ENCODE results near the gene PLEKHH2.

DNA sequence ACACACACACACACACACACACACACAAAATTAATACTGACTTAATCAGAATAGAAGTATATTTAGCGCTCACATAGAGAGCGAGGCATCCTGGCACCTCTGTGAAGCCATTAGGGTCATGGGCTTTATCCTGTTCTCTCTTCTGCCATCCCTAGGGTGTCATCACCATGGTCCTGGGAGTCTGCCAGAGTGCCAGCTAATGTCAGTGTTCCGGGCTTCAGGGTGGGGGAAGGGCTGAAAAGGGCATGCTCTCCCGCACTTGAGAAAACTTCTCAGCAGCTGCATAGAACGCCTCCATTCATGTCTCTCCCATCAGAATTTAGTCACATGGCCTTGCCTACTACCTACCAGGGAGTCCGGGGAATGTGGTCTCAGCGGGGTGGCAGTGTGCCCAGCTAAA is 117.1 kb downstream of the PLEKHH2 start:
- TF ChIP-seq POLR2A (IDR thresholded peaks at IDR 0.05) (no peak), CTCF (IDR thresholded peaks at IDR 0.05) (no peak), EP300 (IDR thresholded peaks at IDR 0.05) (no peak)
